GM18870 (cell line): Measurements from ENCODE around the gene CBR3.

ENCODE experiments used
- ATAC-seq: cut with Tn5 transposase; IDR thresholded peaks from one replicate; pipeline ENCODE4 v1.9.1; 2021; ENCODE audit warnings: moderate library complexity; ENCODE audit not compliant: unreplicated experiment

Gene CBR3

GRCh38 chr21:36179145-36179544, 44.3 kb downstream of the CBR3 start:
- no peak for ATAC-seq

DNA sequence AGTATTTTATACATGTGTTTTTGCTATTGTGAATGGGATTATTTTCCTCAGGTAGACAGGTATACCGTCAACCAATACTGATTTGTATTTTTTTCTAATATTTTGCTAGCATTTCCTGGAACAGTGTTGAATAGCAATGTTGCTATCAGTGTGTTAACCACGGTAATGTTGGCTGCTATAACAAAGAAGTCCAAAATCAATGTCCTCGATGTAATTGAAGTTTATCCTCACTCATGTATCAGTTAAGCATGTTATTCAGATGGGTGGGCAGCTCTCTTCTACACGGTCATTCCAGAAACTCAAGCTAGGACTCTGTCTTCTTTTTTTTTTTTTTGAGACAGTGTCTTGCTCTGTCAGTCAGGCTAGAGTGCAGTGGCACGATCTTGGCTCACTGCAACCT, 46.1 kb downstream of the CBR3 start:
- ATAC-seq, result no peak

DNA sequence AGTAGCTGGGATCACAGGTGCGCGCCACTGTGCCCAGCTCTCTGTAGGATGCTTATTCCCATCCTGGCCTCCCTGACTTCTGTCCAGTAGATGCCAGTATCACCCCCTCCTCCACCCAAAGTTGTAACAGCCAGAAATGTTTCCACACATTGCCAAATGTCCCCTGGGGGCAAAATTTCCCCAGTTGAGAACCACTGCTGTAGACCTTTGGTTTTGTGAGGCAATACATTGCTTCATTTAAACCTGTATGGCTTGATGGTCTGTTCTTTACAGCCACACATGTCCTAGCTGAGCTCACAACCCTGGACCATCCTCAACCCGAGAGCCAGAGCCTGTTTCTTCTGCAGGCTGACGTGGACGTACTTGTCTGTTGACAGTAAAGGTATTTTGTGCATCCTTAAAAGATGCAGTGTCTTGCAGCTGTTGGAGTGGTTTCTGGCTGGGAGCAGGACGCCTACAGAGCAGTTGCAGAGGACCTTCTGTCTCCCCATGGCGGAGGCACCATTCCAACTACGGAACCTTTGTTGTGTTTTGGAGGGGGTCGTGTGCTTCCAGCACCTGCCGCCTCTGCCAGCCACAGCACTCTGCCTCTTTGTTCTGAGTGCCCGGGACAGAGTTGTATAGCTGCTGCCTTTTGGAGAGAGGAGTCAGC, 48.4 kb downstream of the CBR3 start:
- ATAC-seq, result no peak

DNA sequence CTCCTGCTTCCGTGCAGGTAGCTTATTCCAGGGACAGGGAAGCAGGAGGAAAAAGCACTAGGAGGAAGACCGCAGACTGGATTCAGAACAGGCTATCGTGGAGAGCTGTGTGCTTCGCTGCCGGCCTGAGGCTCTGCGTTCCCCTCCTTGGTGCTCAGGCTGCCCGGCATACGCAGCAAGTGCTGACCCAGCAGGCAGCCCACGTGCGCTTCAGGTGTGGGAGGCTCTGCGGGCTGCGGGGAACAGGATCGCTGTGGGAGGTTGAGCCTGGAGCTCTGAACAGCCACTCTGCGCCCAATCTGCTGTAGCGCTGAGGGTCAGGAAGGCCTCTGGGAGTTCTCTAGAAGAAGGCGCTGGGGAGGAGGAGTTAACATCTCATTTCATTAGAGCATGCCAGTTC, 49.7 kb downstream of the CBR3 start:
- ATAC-seq, result no peak

DNA sequence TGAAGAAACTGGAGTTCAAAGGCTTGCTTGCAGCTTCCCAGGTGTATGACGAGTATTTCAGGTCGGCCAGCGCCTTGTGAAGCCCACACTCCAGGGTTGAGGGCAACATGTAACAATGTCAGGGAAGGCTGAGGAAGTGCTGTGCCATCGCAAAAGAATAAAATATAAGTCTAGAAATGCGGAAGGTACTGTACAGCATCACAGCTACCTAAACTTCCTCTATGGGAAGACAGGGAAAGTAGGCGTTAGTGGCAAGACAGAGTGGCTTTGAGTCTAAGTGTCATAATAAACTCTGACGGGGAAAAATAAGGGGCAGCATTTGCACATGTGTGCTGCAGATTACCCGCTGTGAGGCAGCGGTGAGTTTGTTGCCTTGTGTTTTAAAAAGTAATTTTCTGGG, 50.6 kb downstream of the CBR3 start:
- ATAC-seq, result no peak

DNA sequence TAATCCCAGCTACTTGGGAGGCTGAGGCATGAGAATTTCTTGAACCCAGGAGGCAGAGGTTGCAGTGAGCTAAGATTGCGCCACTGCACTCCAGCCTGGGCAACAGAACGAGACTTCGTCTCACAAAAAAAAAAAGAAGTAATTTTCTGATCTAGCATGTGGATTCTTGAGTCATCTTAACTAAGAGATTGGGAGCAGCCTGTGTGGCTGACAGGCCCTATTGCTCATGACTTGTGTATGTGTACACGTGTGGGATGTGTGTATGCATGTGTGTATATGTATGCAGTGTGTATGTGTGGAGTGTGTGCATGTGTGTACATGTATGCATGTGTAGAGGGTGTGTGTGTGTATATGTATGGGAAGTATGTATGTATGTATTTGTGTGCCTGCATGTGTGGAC, 51.2 kb downstream of the CBR3 start:
- ATAC-seq, result no peak

DNA sequence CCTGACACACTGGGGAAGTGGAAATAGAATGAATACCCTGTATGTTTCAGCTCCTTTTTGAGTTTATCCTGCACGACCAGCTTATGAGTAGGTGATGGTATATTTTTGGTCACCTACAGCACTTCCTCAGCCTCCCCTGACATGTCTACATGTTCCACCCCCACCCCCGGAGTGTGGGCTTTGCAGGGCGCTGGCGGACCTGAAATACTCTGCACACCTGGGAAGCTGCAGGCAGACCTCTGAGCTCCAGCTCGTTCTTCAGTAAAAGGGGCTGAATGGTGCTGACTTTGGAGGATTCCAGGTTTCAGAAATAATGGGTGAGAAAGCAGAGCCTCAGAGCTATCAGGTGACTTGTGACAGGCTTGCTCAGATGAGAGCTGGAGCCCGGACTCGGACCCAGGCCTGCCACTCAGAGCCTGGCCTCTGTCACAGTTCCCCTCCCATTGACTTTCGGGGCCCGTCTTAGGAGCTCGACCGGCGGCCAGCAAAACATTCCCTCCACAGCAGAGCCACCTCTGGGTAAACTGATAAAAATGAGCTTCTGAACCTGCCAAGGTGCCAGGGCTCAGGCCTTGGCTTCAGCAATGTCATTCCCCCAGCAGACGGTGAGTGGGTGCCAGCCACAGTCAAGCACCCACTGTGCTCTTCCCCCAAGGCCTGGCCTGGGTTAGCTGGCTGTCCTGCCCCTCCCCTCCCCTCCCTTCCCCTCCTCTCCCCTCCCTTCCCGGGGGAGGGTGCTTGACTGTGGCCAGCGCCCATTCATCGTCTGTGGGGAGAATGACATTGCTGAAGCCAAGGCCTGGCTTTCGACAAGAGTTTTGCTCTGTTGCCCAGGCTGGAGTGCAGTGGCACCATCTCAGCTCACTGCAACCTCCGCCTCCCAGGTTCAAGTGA, 51.9 kb downstream of the CBR3 start:
- ATAC-seq, result no peak

GRCh38 chr21:36188081-36188681, 53.3 kb downstream of the CBR3 start:
- ATAC-seq, result no peak

- ATAC-seq, result no peak
Measured at GRCh38 chr21:36188937-36189336, 54.1 kb downstream of the CBR3 start.

DNA sequence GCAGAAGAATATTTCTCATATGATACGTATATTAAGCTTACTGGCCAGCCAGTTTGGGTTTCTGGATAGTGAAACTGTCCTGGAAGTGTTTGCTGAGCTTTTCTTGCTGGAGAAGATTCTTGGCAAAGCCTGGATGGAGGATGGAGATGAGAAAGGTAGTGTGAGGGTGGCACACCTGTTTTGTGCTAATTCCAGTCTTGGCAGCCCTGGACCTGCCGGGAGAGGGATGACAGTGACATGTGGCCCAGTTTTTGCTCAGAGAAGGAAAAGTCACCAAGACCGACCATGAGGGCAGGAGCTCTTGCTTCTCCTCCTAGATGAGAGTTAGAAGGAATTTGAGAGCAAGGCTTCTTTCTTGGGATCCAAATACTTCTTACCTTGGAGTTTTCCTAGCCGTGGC, 55.9 kb downstream of the CBR3 start:
- no peak for ATAC-seq

- no peak for ATAC-seq
Measured at GRCh38 chr21:36193200-36193599, 58.3 kb downstream of the CBR3 start.

GRCh38 chr21:36194024-36194423, 59.1 kb downstream of the CBR3 start:
- no peak for ATAC-seq

DNA sequence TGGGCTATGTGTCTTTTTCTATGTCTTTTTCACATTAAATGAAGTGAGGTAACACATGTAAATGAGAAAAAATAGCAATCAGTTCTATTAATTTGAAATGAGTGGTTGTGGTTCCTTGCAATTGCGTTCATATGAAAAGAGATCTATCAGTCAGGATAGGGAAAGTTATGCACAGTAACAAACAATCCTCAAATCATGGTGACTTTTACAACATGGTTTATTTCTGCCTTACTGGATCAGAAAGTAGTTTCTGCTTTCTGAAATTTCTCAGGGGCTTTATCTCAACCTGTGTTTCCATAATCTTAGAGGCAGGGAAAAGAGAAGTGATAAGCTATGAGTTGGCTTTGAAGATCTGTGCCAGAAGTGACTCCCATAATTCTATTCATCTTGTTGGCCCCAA, 60.7 kb downstream of the CBR3 start:
- ATAC-seq, result no peak
